GM23248 (cell line): Measurements from ENCODE around the gene TMCO5A. TPM values are rescaled to one million over a fixed set of nuclear protein-coding genes. Genes with fewer than 3 reads are reported as not detected.

Experiments used
- DNase-seq: peaks from one replicate; pipeline ENCODE4 v3.0.0-alpha.2; 2015
- H2AFZ ChIP-seq: fragments of 200-600 bp; sonication (generic); 2 replicates; pipeline ENCODE4 v1.6.1; 2016; ENCODE audit warnings: antibody characterized with exemption
- H3F3A ChIP-seq: fragments of 200-600 bp; sonication (generic); 2 replicates; pipeline ENCODE4 v1.6.1; 2016; ENCODE audit warnings: mild to moderate bottlenecking, antibody characterized with exemption, mixed run types; ENCODE audit not compliant: insufficient read depth
- H3K27ac ChIP-seq: fragments of 200-600 bp; sonication (generic); 2 replicates; pipeline ENCODE4 v1.5.1; 2016; ENCODE audit warnings: mild to moderate bottlenecking
- H3K27me3 ChIP-seq: fragments of 200-600 bp; sonication (generic); replicated peaks from 2 replicates; pipeline ENCODE4 v1.6.1; 2016; ENCODE audit warnings: mild to moderate bottlenecking; ENCODE audit not compliant: insufficient read depth
- H3K36me3 ChIP-seq: fragments of 200-600 bp; sonication (generic); 2 replicates; pipeline ENCODE4 v1.6.1; 2016; ENCODE audit warnings: low read depth, mild to moderate bottlenecking
- H3K4me1 ChIP-seq: fragments of 200-600 bp; sonication (generic); 2 replicates; pipeline ENCODE4 v1.6.1; 2016; ENCODE audit warnings: mild to moderate bottlenecking; ENCODE audit not compliant: insufficient read depth
- H3K4me2 ChIP-seq: fragments of 200-600 bp; sonication (generic); one replicate; pipeline ENCODE4 v1.6.1; 2016; ENCODE audit warnings: mild to moderate bottlenecking; ENCODE audit not compliant: unreplicated experiment
- H3K4me3 ChIP-seq: fragments of 200-600 bp; sonication (generic); 2 replicates; pipeline ENCODE4 v1.5.1; 2016; ENCODE audit warnings: mild to moderate bottlenecking
- H3K79me2 ChIP-seq: fragments of 200-600 bp; sonication (generic); 2 replicates; pipeline ENCODE4 v1.6.1; 2016; ENCODE audit warnings: mild to moderate bottlenecking; ENCODE audit not compliant: insufficient read depth
- H3K9ac ChIP-seq: fragments of 200-600 bp; sonication (generic); 2 replicates; pipeline ENCODE4 v1.6.1; 2016; ENCODE audit warnings: mild to moderate bottlenecking
- H3K9me2 ChIP-seq: fragments of 200-600 bp; sonication (generic); 2 replicates; pipeline ENCODE4 v1.6.1; 2016; ENCODE audit warnings: mixed run types, mild to moderate bottlenecking, moderate library complexity; ENCODE audit not compliant: insufficient read depth
- H3K9me3 ChIP-seq: fragments of 200-600 bp; sonication (generic); one replicate; pipeline ENCODE4 v1.6.1; 2017; ENCODE audit warnings: low read depth
- H4K20me1 ChIP-seq: fragments of 200-600 bp; sonication (generic); 2 replicates; pipeline ENCODE4 v1.6.0; 2016; ENCODE audit not compliant: insufficient read depth
- EZH2 ChIP-seq: fragments of 200-600 bp; sonication (generic); IDR thresholded peaks from 2 replicates; pipeline ENCODE4 v1.6.1; 2018; ENCODE audit warnings: antibody characterized with exemption, mild to moderate bottlenecking; ENCODE audit not compliant: insufficient read depth, poor library complexity, severe bottlenecking
- EZH2phosphoT487 ChIP-seq: fragments of 200-600 bp; sonication (generic); IDR thresholded peaks from 2 replicates; pipeline ENCODE4 v1.6.1; 2018; ENCODE audit warnings: antibody characterized with exemption, moderate library complexity, mild to moderate bottlenecking, low read depth; ENCODE audit not compliant: insufficient read depth
- WGBS, 2 experiments: methylation state at CpG; one replicate each; pipeline ENCODE4 v1.1.6; 2015 to 2017; ENCODE audit warnings: low lambda C conversion rate in 2 of 2, low coverage in 1 of 2; ENCODE audit errors: missing lambda C conversion rate in 2 of 2; 5-methylcytosine and 5-hydroxymethylcytosine counted together
- in situ Hi-C: fragments of 300-500 bp; cut with MboI; formaldehyde crosslinking; loops from 2 replicates; pipeline ENCODE4 v1.15.0; 2020
- polyA plus RNA-seq: library from polyadenylated mRNA; unstranded; fragments of >200 nt; fragmentation: Nextera tagmentation; extraction: Ambion mirVana; gene quantifications from 2 replicates; pipeline ENCODE4 v1.2.1, GENCODE V29; 2016
- total RNA-seq: library from RNA; depleted of rRNA; stranded (reverse); fragments of >200 nt; shearing (Covaris generic); gene quantifications from 2 replicates; pipeline ENCODE4 v1.2.3, GENCODE V29; 2014; rRNA removed

Gene TMCO5A
- total RNA-seq, result not detected in 2 replicates
- polyA plus RNA-seq, result not detected in 2 replicates

DNA sequence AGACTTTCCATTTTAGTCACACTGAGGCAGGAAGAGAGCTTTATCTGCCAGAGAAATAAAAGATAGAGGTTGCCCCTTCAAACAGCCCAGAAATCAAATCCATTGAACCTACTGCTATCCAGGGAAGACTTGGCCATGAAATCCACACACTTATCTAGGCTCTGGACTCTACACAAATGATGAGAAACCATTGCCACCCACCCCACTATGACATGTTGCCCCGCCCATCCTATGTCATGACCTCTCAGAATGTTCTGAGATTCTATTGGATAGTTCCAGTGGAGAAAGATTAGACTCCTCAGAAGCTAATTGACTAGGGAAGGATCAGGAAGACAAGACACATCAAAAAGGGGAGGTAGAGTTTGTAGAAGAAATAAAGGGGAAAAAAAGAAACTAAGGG lies at the start of gene TMCO5A:
TMCO5A (plus strand) TSS at position 301 of the 400 bp plus-strand sequence. CDS start 1,684 bp downstream, outside the sequence.
- no peak for DNase-seq
- 29 to 43% methylated on average over 1 of the region's 1 CpG for WGBS, 2 experiments
- Histone ChIP-seq H3K27ac (no peak within 1 kb of the TSS), H3K9ac (no peak within 1 kb of the TSS), H4K20me1 (no peaks in the 10 kb centered on the region), H3K9me3 (no peaks in the 10 kb centered on the region), H3K4me2 (no peak within 1 kb of the TSS), H3F3A (0 out of 2 replicates have a peak, but pooled peaks cover 4% of the 10 kb centered on the region), H3K9me2 (no peaks in the 10 kb centered on the region), H2AFZ (no peak within 1 kb of the TSS), H3K4me1 (peaks cover 21% of the 10 kb centered on the region), H3K36me3 (no peaks in the 10 kb centered on the region), H3K79me2 (no peaks in the 10 kb centered on the region), H3K4me3 (no peak within 1 kb of the TSS), H3K27me3 (peaks cover 6% of the 10 kb centered on the region; the same call in 1 of the 2 replicates)
- in situ Hi-C loops, result no loop called here
- TF ChIP-seq EZH2phosphoT487 (no peak), EZH2 (no peak)

DNA sequence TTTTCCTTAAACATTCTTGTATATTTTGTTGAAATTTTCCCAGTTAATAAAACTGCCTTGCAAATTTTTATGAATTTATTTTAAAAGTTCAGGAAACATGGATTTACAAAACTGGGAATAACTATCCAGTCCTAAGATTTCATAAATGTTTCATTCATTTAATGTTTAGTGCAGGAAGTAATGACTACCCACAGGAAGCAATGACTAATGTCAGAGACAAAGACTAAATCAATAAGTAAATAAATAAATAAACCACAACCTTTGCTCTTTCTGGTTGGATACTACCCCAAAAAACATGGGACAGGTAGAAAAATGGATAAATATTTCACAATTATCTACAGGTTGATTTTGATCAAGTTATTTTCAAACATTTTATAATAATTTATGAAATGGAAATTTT lies 48.8 kb upstream of the TMCO5A start:
- H3K27me3 ChIP-seq, result no peaks in the 10 kb centered on the region
- TF ChIP-seq EZH2, result no peak
- TF ChIP-seq EZH2phosphoT487, result no peak
- no peak overlapping the region for H2AFZ ChIP-seq
- no peaks in the 10 kb centered on the region for H3K9me2 ChIP-seq
- no peak overlapping the region for H3K9ac ChIP-seq
- H3F3A ChIP-seq, result no peaks in the 10 kb centered on the region
- in situ Hi-C loops, result loop anchor here (25.0 kb wide), 2 partner anchors 748 to 1373 kb away; no protein-coding TSS in a partner anchor
- H3K36me3 ChIP-seq, result no peaks in the 10 kb centered on the region
- no peak overlapping the region for H3K27ac ChIP-seq
- peaks cover 6% of the 10 kb centered on the region; the same call in 1 of the 2 replicates for H3K4me1 ChIP-seq
- H4K20me1 ChIP-seq, result no peaks in the 10 kb centered on the region
- no peaks in the 10 kb centered on the region for H3K79me2 ChIP-seq
- H3K4me3 ChIP-seq, result no peak overlapping the region
- DNase-seq, result peak; percentile 24
- no peak overlapping the region for H3K4me2 ChIP-seq
- H3K9me3 ChIP-seq, result no peaks in the 10 kb centered on the region

DNA sequence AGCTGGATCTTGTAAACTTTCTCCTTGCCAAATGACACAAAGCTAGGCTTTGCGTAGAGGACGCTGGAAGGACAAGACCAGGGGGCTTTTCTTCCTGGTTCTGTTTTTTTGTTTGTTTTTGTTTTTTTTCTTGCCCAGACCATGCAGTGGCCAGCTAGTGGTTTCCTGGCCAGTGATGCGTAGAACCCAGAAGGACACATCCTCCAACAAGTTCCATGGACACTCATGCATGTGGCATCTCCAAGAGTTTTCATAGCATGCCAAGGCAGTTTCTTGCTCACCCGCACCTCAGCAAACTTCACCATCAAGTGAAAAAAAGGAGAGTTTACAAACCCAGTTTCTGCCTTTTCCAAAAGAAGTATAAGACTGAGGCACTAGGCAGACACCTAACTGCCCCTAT lies 46.1 kb upstream of the TMCO5A start:
- no peaks in the 10 kb centered on the region for H4K20me1 ChIP-seq
- H3K9me3 ChIP-seq, result no peaks in the 10 kb centered on the region
- H3K4me1 ChIP-seq, result peaks cover 11% of the 10 kb centered on the region
- H3K79me2 ChIP-seq, result no peaks in the 10 kb centered on the region
- no peaks in the 10 kb centered on the region for H3K36me3 ChIP-seq
- in situ Hi-C loops, result loop anchor here (25.0 kb wide), 2 partner anchors 751 to 1376 kb away; no protein-coding TSS in a partner anchor
- no peaks in the 10 kb centered on the region for H3K27me3 ChIP-seq
- no peaks in the 10 kb centered on the region for H3F3A ChIP-seq
- H3K4me3 ChIP-seq, result no peak overlapping the region
- H3K27ac ChIP-seq, result no peak overlapping the region
- no peak overlapping the region for H2AFZ ChIP-seq
- peak; percentile 15 for DNase-seq
- no peak overlapping the region for H3K4me2 ChIP-seq
- H3K9me2 ChIP-seq, result no peaks in the 10 kb centered on the region
- no peak overlapping the region for H3K9ac ChIP-seq
- WGBS, 2 experiments, result 75 to 79% methylated on average over 4 of the region's 4 CpGs
- TF ChIP-seq EZH2phosphoT487, result no peak

DNA sequence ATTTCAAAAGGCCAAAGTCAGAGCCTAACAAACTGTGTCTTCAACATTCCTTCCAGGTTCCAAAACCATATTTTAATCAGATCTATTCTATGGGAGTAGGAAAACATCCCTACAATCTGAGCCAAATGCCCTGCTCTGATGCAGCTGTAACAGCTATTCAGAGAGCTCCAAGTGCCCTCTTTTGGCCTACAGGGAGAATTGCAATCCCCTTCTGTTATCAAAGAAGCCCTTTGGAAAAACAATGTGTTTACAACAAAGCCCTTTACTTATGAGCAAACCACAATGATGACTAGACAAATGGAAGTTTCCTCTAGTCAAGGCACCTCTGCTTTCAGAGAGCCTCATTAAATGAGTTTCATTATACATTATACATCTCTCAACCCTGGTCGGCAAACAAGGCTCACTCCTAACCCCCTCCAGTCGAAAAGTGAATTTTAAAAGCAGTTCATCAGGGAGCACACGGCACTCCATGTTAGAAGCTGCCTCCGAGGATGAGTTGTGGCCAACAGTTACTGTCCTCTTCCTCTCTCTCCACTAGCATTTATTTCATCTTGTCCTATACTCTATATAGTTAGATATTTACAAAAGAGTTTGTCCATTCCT lies 42.6 kb upstream of the TMCO5A start:
- Histone ChIP-seq H3F3A (no peaks in the 10 kb centered on the region), H3K4me3 (no peak overlapping the region), H3K9ac (no peak overlapping the region), H3K27me3 (no peaks in the 10 kb centered on the region), H3K79me2 (no peaks in the 10 kb centered on the region), H3K36me3 (no peaks in the 10 kb centered on the region), H3K4me2 (no peak overlapping the region), H3K9me3 (no peaks in the 10 kb centered on the region), H3K27ac (no peak overlapping the region), H4K20me1 (no peaks in the 10 kb centered on the region), H2AFZ (peak overlapping the region; percentile 59), H3K4me1 (peaks cover 21% of the 10 kb centered on the region), H3K9me2 (no peaks in the 10 kb centered on the region)
- WGBS, 2 experiments, result 52 to 57% methylated on average over 4 of the region's 4 CpGs
- in situ Hi-C loops, result loop anchor here (25.0 kb wide), 2 partner anchors 755 to 1380 kb away; no protein-coding TSS in a partner anchor
- DNase-seq, result peak; percentile 81
- TF ChIP-seq EZH2 (no peak), EZH2phosphoT487 (no peak)
